OCI-LY7 (cell line): ENCODE results near the gene TMEM184B.

Source experiments
- CTCF ChIP-seq: fragments of 200-600 bp; sonication (generic); conservative IDR thresholded peaks from 2 replicates; pipeline ENCODE4 v1.5.1; 2014; ENCODE audit warnings: mild to moderate bottlenecking, antibody characterized with exemption, low read length, moderate library complexity, mixed read lengths
- EZH2phosphoT487 ChIP-seq: fragments of 200-600 bp; sonication (generic); IDR thresholded peaks from 2 replicates; pipeline ENCODE4 v1.6.1; 2018; ENCODE audit warnings: low read depth, borderline replicate concordance, mild to moderate bottlenecking, mixed run types, antibody characterized with exemption, low read length, moderate library complexity, mixed read lengths

- TF ChIP-seq CTCF: no peak
- no peak for TF ChIP-seq EZH2phosphoT487
These were observed 45.3 kb upstream of the TMEM184B start for GRCh38 chr22:38317995-38318715.
